OCI-LY7 (cell line): ENCODE results near the gene C3orf52. TPM values are rescaled to one million over a fixed set of nuclear protein-coding genes. Genes with fewer than 3 reads are reported as not detected.
A peak's percentile ranks its signal among the peaks of the same experiment; 100 is the strongest.

Source experiments
- BruUV-seq: library from RNA; stranded (reverse); fragments of 400-500 nt; replicated peaks from 2 replicates; lab custom pipeline; 2021; lab: Mats Ljungman, UMichigan
- CTCF ChIA-PET: fragments of 300-600 bp; sonication (Branson Sonifier 250); formaldehyde crosslinking; loops from one replicate; lab custom pipeline; 2022; ENCODE audit warnings: antibody characterized with exemption; ENCODE audit not compliant: unreplicated experiment; lab: Charles Lee
- POLR2A ChIA-PET: fragments of 300-600 bp; sonication (Branson Sonifier 250); formaldehyde crosslinking; loops from one replicate; lab custom pipeline; 2022; ENCODE audit warnings: antibody characterized with exemption; lab: Charles Lee
- DNase-seq: peaks from one replicate; pipeline ENCODE4 v3.0.0-alpha.2; 2015; ENCODE audit warnings: low spot score
- H2AFZ ChIP-seq: fragments of 200-600 bp; sonication (generic), shearing (Covaris generic); 2 replicates; pipeline ENCODE4 v1.6.1; 2014; ENCODE audit warnings: mild to moderate bottlenecking, antibody characterized with exemption, low read length, moderate library complexity
- H3K27ac ChIP-seq: fragments of 200-600 bp; sonication (generic); 2 replicates; pipeline ENCODE4 v1.5.1; 2014; ENCODE audit warnings: mixed run types, low read depth, mild to moderate bottlenecking, moderate library complexity, low read length, inconsistent platforms; ENCODE audit not compliant: poor library complexity, severe bottlenecking
- H3K36me3 ChIP-seq: fragments of 200-600 bp; sonication (generic); 2 replicates; pipeline ENCODE4 v1.6.1; 2014; ENCODE audit warnings: mild to moderate bottlenecking, antibody characterized with exemption, low read length, moderate library complexity, mixed read lengths; ENCODE audit not compliant: insufficient read depth
- H3K4me1 ChIP-seq: fragments of 200-600 bp; sonication (generic); 2 replicates; pipeline ENCODE4 v1.5.1; 2014; ENCODE audit warnings: mild to moderate bottlenecking, low read length; ENCODE audit not compliant: insufficient read depth, poor library complexity, severe bottlenecking
- H3K4me2 ChIP-seq: fragments of 200-600 bp; sonication (generic); 2 replicates; pipeline ENCODE4 v1.6.1; 2014; ENCODE audit warnings: mild to moderate bottlenecking, low read length
- H3K4me3 ChIP-seq: fragments of 200-600 bp; sonication (generic); 2 replicates; pipeline ENCODE4 v1.5.1; 2014; ENCODE audit warnings: mild to moderate bottlenecking, low read depth, low read length; ENCODE audit not compliant: poor library complexity, severe bottlenecking
- H3K79me2 ChIP-seq: fragments of 200-600 bp; sonication (generic); 2 replicates; pipeline ENCODE4 v1.6.1; 2016; ENCODE audit warnings: low read depth, mild to moderate bottlenecking, low read length, moderate library complexity, mixed read lengths; ENCODE audit not compliant: insufficient read depth
- H3K9me2 ChIP-seq: fragments of 200-600 bp; sonication (generic); 2 replicates; pipeline ENCODE4 v1.6.1; 2016; ENCODE audit warnings: mild to moderate bottlenecking, low read length, mixed read lengths; ENCODE audit not compliant: insufficient read depth
- H3K9me3 ChIP-seq: fragments of 200-600 bp; sonication (generic); 2 replicates; pipeline ENCODE4 v1.6.1; 2014; ENCODE audit warnings: mild to moderate bottlenecking, mixed run types, low read length, mixed read lengths
- H4K20me1 ChIP-seq: fragments of 200-600 bp; sonication (generic); 2 replicates; pipeline ENCODE4 v1.6.1; 2014; ENCODE audit warnings: mild to moderate bottlenecking, antibody characterized with exemption, low read length, moderate library complexity, mixed read lengths; ENCODE audit not compliant: insufficient read depth
- CTCF ChIP-seq: fragments of 200-600 bp; sonication (generic); conservative IDR thresholded peaks from 2 replicates; pipeline ENCODE4 v1.5.1; 2014; ENCODE audit warnings: mild to moderate bottlenecking, antibody characterized with exemption, low read length, moderate library complexity, mixed read lengths
- EZH2phosphoT487 ChIP-seq: fragments of 200-600 bp; sonication (generic); IDR thresholded peaks from 2 replicates; pipeline ENCODE4 v1.6.1; 2018; ENCODE audit warnings: low read depth, borderline replicate concordance, mild to moderate bottlenecking, mixed run types, antibody characterized with exemption, low read length, moderate library complexity, mixed read lengths
- intact Hi-C: fragments of 100-400 bp; cut with micrococcal nuclease; formaldehyde crosslinking; loops from one replicate; pipeline ENCODE4 v1.10.0; 2022; ENCODE audit not compliant: unreplicated experiment
- total RNA-seq, 2 experiments: library from RNA; depleted of rRNA in 1 of 2; stranded (reverse); fragments of >200 nt in 1 of 2; shearing (Covaris generic) in 1 of 2; gene quantifications; 2 replicates each; pipeline ENCODE4 v1.2.3, GENCODE V29; 2014 to 2022

Gene C3orf52
- total RNA-seq, 2 experiments from 2014 or later, result 11.2 to 19.0 TPM

DNA sequence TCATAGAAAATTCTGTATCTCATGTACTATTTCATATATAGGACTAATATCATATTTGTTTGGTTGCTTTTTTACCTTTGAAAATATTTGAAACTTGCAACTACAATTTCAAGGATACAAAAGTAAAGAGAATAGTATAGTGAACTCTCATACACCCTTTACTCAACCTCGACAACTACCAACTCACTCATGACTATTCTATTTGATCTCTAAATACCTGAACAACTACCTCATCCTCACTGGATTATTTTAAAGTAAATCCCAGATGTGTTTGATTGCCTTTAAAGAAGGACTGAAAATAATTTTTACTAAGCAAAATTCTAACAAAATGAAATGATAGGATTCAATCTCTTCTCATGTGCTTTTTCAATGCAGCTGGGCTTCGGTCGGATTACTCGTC, 39.6 kb upstream of the C3orf52 start:
- Histone ChIP-seq H2AFZ (no peak overlapping the region), H4K20me1 (no peaks in the 10 kb centered on the region), H3K27ac (no peak overlapping the region), H3K36me3 (no peaks in the 10 kb centered on the region), H3K4me1 (no peaks in the 10 kb centered on the region), H3K79me2 (no peaks in the 10 kb centered on the region), H3K4me2 (no peak overlapping the region), H3K9me2 (no peaks in the 10 kb centered on the region), H3K4me3 (no peak overlapping the region), H3K9me3 (no peaks in the 10 kb centered on the region)
- no TSS peak for BruUV-seq
- POLR2A ChIA-PET, result interaction anchor here (1.8 kb wide), 1 partner anchor 68 kb away, joined by 3 read pairs; the partner anchor contains the start of gene ABHD10
- DNase-seq, result no peak
- TF ChIP-seq CTCF, result no peak
- TF ChIP-seq EZH2phosphoT487, result no peak
- intact Hi-C loops, result no loop called here
- CTCF ChIA-PET, result no interaction called here

GRCh38 chr3:112047264-112047663, 38.9 kb upstream of the C3orf52 start:
- Histone ChIP-seq H2AFZ (peak overlapping the region; percentile 40; the same call in 1 of the 2 replicates), H3K9me2 (no peaks in the 10 kb centered on the region), H3K4me1 (no peaks in the 10 kb centered on the region), H3K4me2 (no peak overlapping the region), H3K4me3 (no peak overlapping the region), H3K79me2 (no peaks in the 10 kb centered on the region), H3K9me3 (no peaks in the 10 kb centered on the region), H4K20me1 (no peaks in the 10 kb centered on the region), H3K27ac (no peak overlapping the region), H3K36me3 (no peaks in the 10 kb centered on the region)
- ChIA-PET CTCF (no interaction called here), POLR2A (no interaction called here)
- TF ChIP-seq EZH2phosphoT487 (no peak), CTCF (no peak)
- intact Hi-C loops, result no loop called here
- no peak for DNase-seq
- BruUV-seq, result no TSS peak

DNA sequence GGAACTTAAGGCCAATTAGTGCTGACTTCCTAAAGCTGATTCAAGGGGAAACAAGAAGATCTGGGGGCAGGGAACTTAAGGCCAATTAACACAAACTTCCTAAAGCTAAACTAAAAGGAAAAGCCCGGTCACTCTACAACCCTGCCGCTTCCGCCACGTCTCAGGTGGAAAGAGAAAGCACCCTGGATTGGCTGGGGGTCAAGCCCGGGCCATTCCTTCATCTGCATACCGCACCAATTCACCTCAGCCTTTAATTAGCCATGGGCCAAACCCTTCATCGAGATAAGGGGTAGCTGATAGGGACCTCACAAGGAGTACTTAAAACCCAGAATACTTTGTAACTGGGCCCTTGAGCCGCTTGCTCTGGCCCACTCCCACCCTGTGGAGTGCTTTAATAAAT, 37.3 kb upstream of the C3orf52 start:
- Histone ChIP-seq H3K9me2 (no peaks in the 10 kb centered on the region), H4K20me1 (no peaks in the 10 kb centered on the region), H3K9me3 (no peaks in the 10 kb centered on the region), H3K27ac (no peak overlapping the region), H2AFZ (no peak overlapping the region), H3K79me2 (no peaks in the 10 kb centered on the region), H3K4me3 (no peak overlapping the region), H3K36me3 (no peaks in the 10 kb centered on the region), H3K4me2 (no peak overlapping the region), H3K4me1 (no peaks in the 10 kb centered on the region)
- TF ChIP-seq EZH2phosphoT487 (no peak), CTCF (no peak)
- no peak for DNase-seq
- intact Hi-C loops, result no loop called here
- ChIA-PET POLR2A (no interaction called here), CTCF (no interaction called here)
- no TSS peak for BruUV-seq
